Measurements from ENCODE around the gene ADAMTS2.
A peak's percentile ranks its signal among the peaks of the same experiment; 100 is the strongest.

The ADAMTS2 gene

GRCh38 chr5:179258922-179259730, 86.1 kb downstream of the ADAMTS2 start:
- TF ChIP-seq CTCF (IDR thresholded peaks at IDR 0.05; ENCODE audit: low read depth, low read length) = no peak
- peak; percentile 72 for DNase-seq (ENCODE audit: extremely low read depth, low read depth)

GRCh38 chr5:179258001-179258921, 87.0 kb downstream of the ADAMTS2 start:
- no peak for DNase-seq (ENCODE audit: extremely low read depth, low read depth)
- TF ChIP-seq CTCF (IDR thresholded peaks at IDR 0.05; ENCODE audit: low read depth, low read length) = no peak

GRCh38 chr5:179257176-179257682, 88.0 kb downstream of the ADAMTS2 start:
- DNase-seq (ENCODE audit: extremely low read depth, low read depth) = no peak
- TF ChIP-seq CTCF (IDR thresholded peaks at IDR 0.05; ENCODE audit: low read depth, low read length) = no peak

- DNase-seq (ENCODE audit: extremely low read depth, low read depth) = no peak
- no peak for TF ChIP-seq CTCF (IDR thresholded peaks at IDR 0.05; ENCODE audit: low read depth, low read length)
These were observed 88.7 kb downstream of the ADAMTS2 start for GRCh38 chr5:179256328-179257175.

GRCh38 chr5:179255527-179256327, 89.5 kb downstream of the ADAMTS2 start:
- no peak for TF ChIP-seq CTCF (IDR thresholded peaks at IDR 0.05; ENCODE audit: low read depth, low read length)
- DNase-seq (ENCODE audit: extremely low read depth, low read depth) = no peak

GRCh38 chr5:179254638-179255271, 90.5 kb downstream of the ADAMTS2 start:
- TF ChIP-seq CTCF (IDR thresholded peaks at IDR 0.05; ENCODE audit: low read depth, low read length) = no peak
- no peak for DNase-seq (ENCODE audit: extremely low read depth, low read depth)
